SK-N-MC (cell line): ENCODE results near the gene SNX10.

ENCODE experiments used
- EZH2 ChIP-seq: fragments of 200-600 bp; sonication (generic); IDR thresholded peaks from one replicate; pipeline ENCODE4 v1.6.1; 2017; ENCODE audit warnings: antibody characterized with exemption
- FOXP2 ChIP-seq: optimal IDR thresholded peaks from 2 replicates; pipeline ENCODE3; 2011; ENCODE audit warnings: mild to moderate bottlenecking, moderate library complexity; ENCODE audit not compliant: insufficient read depth; ENCODE audit errors: extremely low read length, control extremely low read depth
- POLR2AphosphoS5 ChIP-seq: IDR thresholded peaks from 2 replicates; pipeline ENCODE4 v1.6.1; 2012; ENCODE audit warnings: mild to moderate bottlenecking, low read depth, low read length, borderline replicate concordance

- TF ChIP-seq EZH2, result no peak
- TF ChIP-seq POLR2AphosphoS5, result no peak
- TF ChIP-seq FOXP2, result no peak
Observed at GRCh38 chr7:26319636-26320035, 28.0 kb downstream of the SNX10 start.
